GM23338 (cell line): ENCODE data around the gene UMODL1. TPM values are rescaled to one million over a fixed set of nuclear protein-coding genes. Genes with fewer than 3 reads are reported as not detected.

ENCODE experiments used
- ATAC-seq: fragments of 200-7000 bp; cut with Tn5 transposase; 3 replicates; pipeline ENCODE4 v1.9.1; 2020
- DNase-seq: peaks from one replicate; pipeline ENCODE4 v3.0.0-alpha.2; 2015; ENCODE audit warnings: low spot score
- H2AFZ ChIP-seq: fragments of 200-600 bp; sonication (generic); 2 replicates; pipeline ENCODE4 v1.8.0; 2016; ENCODE audit warnings: antibody characterized with exemption, mild to moderate bottlenecking, moderate library complexity
- H3F3A ChIP-seq: fragments of 200-600 bp; sonication (generic); replicated peaks from 2 replicates; pipeline ENCODE4 v1.8.0; 2017; ENCODE audit warnings: antibody characterized with exemption, mixed run types, low read depth
- H3K27ac ChIP-seq: fragments of 200-600 bp; sonication (generic); 2 replicates; pipeline ENCODE4 v1.6.1; 2016; ENCODE audit warnings: low read depth
- H3K27me3 ChIP-seq: fragments of 200-600 bp; sonication (generic); 2 replicates; pipeline ENCODE4 v1.8.0; 2016; ENCODE audit warnings: mild to moderate bottlenecking, mixed run types, moderate library complexity; ENCODE audit not compliant: insufficient read depth
- H3K36me3 ChIP-seq: fragments of 200-600 bp; sonication (generic); 2 replicates; pipeline ENCODE4 v1.8.0; 2016; ENCODE audit warnings: mild to moderate bottlenecking; ENCODE audit not compliant: insufficient read depth
- H3K4me1 ChIP-seq: fragments of 200-600 bp; sonication (generic); 2 replicates; pipeline ENCODE4 v1.8.0; 2016; ENCODE audit warnings: mild to moderate bottlenecking, moderate library complexity; ENCODE audit not compliant: insufficient read depth
- H3K4me2 ChIP-seq: fragments of 200-600 bp; sonication (generic); 2 replicates; pipeline ENCODE4 v1.7.1; 2017; ENCODE audit warnings: mixed run types
- H3K4me3 ChIP-seq: fragments of 200-600 bp; sonication (generic); 2 replicates; pipeline ENCODE4 v1.6.1; 2016; ENCODE audit warnings: mixed run types
- H3K79me2 ChIP-seq: fragments of 200-600 bp; sonication (generic); replicated peaks from 2 replicates; pipeline ENCODE4 v1.8.0; 2017; ENCODE audit warnings: mild to moderate bottlenecking; ENCODE audit not compliant: insufficient read depth
- H3K9me2 ChIP-seq: fragments of 200-600 bp; sonication (generic); 2 replicates; pipeline ENCODE4 v1.8.0; 2017; ENCODE audit not compliant: insufficient read depth
- H4K20me1 ChIP-seq: fragments of 200-600 bp; sonication (generic); replicated peaks from 2 replicates; pipeline ENCODE4 v1.8.0; 2017; ENCODE audit warnings: mild to moderate bottlenecking; ENCODE audit not compliant: insufficient read depth
- H3K27ac Mint-ChIP-seq: 2 replicates; pipeline ENCODE4 v1.8.0; 2020; ENCODE audit warnings: inconsistent platforms, mild to moderate bottlenecking, moderate library complexity, mixed read lengths
- H3K27me3 Mint-ChIP-seq: 3 replicates; pipeline ENCODE4 v1.8.0; 2022; ENCODE audit warnings: low read depth, mild to moderate bottlenecking, moderate library complexity, mixed read lengths, inconsistent platforms; ENCODE audit not compliant: insufficient read depth, poor library complexity
- H3K36me3 Mint-ChIP-seq: 3 replicates; pipeline ENCODE4 v1.8.0; 2021; ENCODE audit warnings: low read depth, mild to moderate bottlenecking, inconsistent platforms, moderate library complexity, mixed read lengths
- H3K4me1 Mint-ChIP-seq: 3 replicates; pipeline ENCODE4 v1.8.0; 2020; ENCODE audit warnings: mild to moderate bottlenecking, inconsistent platforms, mixed read lengths
- H3K4me3 Mint-ChIP-seq: 3 replicates; pipeline ENCODE4 v1.8.0; 2021; ENCODE audit warnings: moderate library complexity, mild to moderate bottlenecking, inconsistent platforms, mixed read lengths
- H3K9me3 Mint-ChIP-seq: 3 replicates; pipeline ENCODE4 v1.8.0; 2020; ENCODE audit warnings: moderate library complexity, mild to moderate bottlenecking, inconsistent platforms, mixed read lengths
- CREB1 ChIP-seq: fragments of 250-450 bp; sonication (Bioruptor Pico); IDR thresholded peaks from 2 replicates; pipeline ENCODE4 v1.5.0; 2020; ENCODE audit warnings: low read depth, mild to moderate bottlenecking, moderate library complexity
- CTCF ChIP-seq, 2 experiments: fragments of 200-600 bp in 1 of 2; sonication (generic) in 1 of 2; conservative IDR thresholded peaks; 2 replicates each; pipeline versions ENCODE4 v1.5.1 to v1.6.1; 2016 to 2017; ENCODE audit warnings: antibody characterized with exemption in 2 of 2, low read depth in 2 of 2, mild to moderate bottlenecking in 2 of 2, moderate library complexity in 1 of 2
- EZH2 ChIP-seq: fragments of 200-600 bp; sonication (generic); IDR thresholded peaks from one replicate; pipeline ENCODE4 v1.8.0; 2017; ENCODE audit warnings: antibody characterized with exemption, mild to moderate bottlenecking, low read depth; ENCODE audit not compliant: unreplicated experiment
- EZH2phosphoT487 ChIP-seq: fragments of 200-600 bp; sonication (generic); IDR thresholded peaks from one replicate; pipeline ENCODE4 v1.8.1; 2018; ENCODE audit warnings: antibody characterized with exemption; ENCODE audit not compliant: unreplicated experiment
- JUNB ChIP-seq: IDR thresholded peaks from one replicate; pipeline ENCODE4 v1.6.1; 2016; ENCODE audit warnings: antibody characterized with exemption; ENCODE audit not compliant: unreplicated experiment
- NANOG ChIP-seq: IDR thresholded peaks from 2 replicates; pipeline ENCODE4 v1.6.1; 2016; ENCODE audit warnings: antibody characterized with exemption, borderline replicate concordance
- POLR2AphosphoS5 ChIP-seq: IDR thresholded peaks from 2 replicates; pipeline ENCODE4 v1.6.1; 2016; ENCODE audit warnings: antibody characterized with exemption, low read depth
- STAT1 ChIP-seq: IDR thresholded peaks from one replicate; pipeline ENCODE4 v1.6.1; 2016; ENCODE audit warnings: antibody characterized with exemption; ENCODE audit not compliant: unreplicated experiment
- ZNF114 ChIP-seq: fragments of 250-450 bp; sonication (Bioruptor Pico); IDR thresholded peaks from 2 replicates; pipeline ENCODE4 v1.5.0; 2020; ENCODE audit warnings: mild to moderate bottlenecking, moderate library complexity
- ZNF331 ChIP-seq: fragments of 250-450 bp; sonication (Bioruptor Pico); IDR thresholded peaks from 2 replicates; pipeline ENCODE4 v1.5.0; 2020; ENCODE audit warnings: low read depth, mild to moderate bottlenecking, moderate library complexity
- ZNF462 ChIP-seq: fragments of 250-450 bp; sonication (Bioruptor Pico); IDR thresholded peaks from 2 replicates; pipeline ENCODE4 v1.5.0; 2020; ENCODE audit warnings: mild to moderate bottlenecking, moderate library complexity
- polyA plus RNA-seq: library from polyadenylated mRNA; unstranded; fragments of >200 nt; fragmentation: Nextera tagmentation; extraction: Ambion mirVana; gene quantifications from 2 replicates; pipeline ENCODE4 v1.2.1, GENCODE V29; 2016
- total RNA-seq: library from RNA; depleted of rRNA; stranded (reverse); fragments of >200 nt; shearing (Covaris generic); gene quantifications from 2 replicates; pipeline ENCODE4 v1.2.3, GENCODE V29; 2014
- TF ChIP-seq, protein P1 (sequence below): IDR thresholded peaks from one replicate; pipeline ENCODE4 v1.6.1; 2018; ENCODE audit warnings: antibody characterized with exemption; ENCODE audit not compliant: unreplicated experiment
- TF ChIP-seq, protein P2 (sequence below): IDR thresholded peaks from 2 replicates; pipeline ENCODE4 v1.6.1; 2016; ENCODE audit warnings: antibody characterized with exemption

The UMODL1 gene
- total and polyA plus RNA-seq, 2 experiments from 2014 or later = not detected

DNA sequence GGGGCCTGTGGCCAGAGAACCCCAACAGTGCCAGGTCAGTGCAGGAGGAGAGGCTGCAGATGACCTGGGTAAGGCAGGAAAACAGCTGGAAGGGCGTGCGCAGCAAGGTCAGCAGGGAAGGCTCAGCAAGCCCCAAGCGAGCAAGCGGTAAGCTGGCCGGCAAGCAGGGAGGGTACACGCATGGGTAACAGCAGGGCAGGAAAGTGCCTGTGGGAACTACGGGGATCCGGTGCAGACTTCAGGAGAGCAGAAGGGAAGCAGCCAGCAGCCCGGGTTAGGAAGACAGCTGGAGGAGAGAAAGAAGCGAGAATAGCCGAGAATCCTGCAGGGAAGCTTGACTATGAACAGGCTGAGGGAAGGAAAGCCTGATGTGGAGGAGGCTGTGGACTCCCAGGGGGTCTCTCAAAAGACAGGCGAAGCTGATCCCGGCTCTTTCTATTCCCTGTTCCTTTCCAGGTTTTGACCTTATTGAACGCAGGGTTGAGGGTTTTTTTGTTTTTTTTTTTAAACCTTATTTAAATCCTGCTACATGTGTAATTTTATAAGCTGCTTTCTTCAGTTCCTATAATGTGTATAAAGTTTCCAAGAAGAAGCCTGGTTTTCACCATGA lies 20.9 kb downstream of the UMODL1 start:
- peak; percentile 41 for DNase-seq
- H3K4me3 Mint-ChIP-seq = peak overlapping the region; percentile 57

More for the DNA sequence above, 20.9 kb downstream of the UMODL1 start:
- Histone ChIP-seq H3K27ac (no peak overlapping the region), H2AFZ (peak overlapping the region; percentile 59; the same call in 1 of the 2 replicates), H3K79me2 (no peaks in the 10 kb centered on the region), H3K9me2 (no peaks in the 10 kb centered on the region), H4K20me1 (no peaks in the 10 kb centered on the region), H3F3A (no peaks in the 10 kb centered on the region), H3K4me3 (no peak overlapping the region), H3K27me3 (no peaks in the 10 kb centered on the region), H3K36me3 (no peaks in the 10 kb centered on the region), H3K4me1 (peaks cover 7% of the 10 kb centered on the region; the same call in 1 of the 2 replicates), H3K4me2 (peak overlapping the region; percentile 11; the same call in 1 of the 2 replicates)
- TF ChIP-seq EZH2 (no peak), JUNB (no peak), ZNF114 (no peak), STAT1 (no peak), ZNF331 (no peak), POLR2AphosphoS5 (no peak), ZNF462 (CRISPR knock-in tag) (no peak), NANOG (no peak), EZH2phosphoT487 (no peak), CTCF (conservative IDR thresholded peaks at IDR 0.05; ENCODE audit: low read depth in 2 of 2) (no peak), CREB1 (CRISPR knock-in tag) (no peak)
- TF ChIP-seq, protein P1, sequence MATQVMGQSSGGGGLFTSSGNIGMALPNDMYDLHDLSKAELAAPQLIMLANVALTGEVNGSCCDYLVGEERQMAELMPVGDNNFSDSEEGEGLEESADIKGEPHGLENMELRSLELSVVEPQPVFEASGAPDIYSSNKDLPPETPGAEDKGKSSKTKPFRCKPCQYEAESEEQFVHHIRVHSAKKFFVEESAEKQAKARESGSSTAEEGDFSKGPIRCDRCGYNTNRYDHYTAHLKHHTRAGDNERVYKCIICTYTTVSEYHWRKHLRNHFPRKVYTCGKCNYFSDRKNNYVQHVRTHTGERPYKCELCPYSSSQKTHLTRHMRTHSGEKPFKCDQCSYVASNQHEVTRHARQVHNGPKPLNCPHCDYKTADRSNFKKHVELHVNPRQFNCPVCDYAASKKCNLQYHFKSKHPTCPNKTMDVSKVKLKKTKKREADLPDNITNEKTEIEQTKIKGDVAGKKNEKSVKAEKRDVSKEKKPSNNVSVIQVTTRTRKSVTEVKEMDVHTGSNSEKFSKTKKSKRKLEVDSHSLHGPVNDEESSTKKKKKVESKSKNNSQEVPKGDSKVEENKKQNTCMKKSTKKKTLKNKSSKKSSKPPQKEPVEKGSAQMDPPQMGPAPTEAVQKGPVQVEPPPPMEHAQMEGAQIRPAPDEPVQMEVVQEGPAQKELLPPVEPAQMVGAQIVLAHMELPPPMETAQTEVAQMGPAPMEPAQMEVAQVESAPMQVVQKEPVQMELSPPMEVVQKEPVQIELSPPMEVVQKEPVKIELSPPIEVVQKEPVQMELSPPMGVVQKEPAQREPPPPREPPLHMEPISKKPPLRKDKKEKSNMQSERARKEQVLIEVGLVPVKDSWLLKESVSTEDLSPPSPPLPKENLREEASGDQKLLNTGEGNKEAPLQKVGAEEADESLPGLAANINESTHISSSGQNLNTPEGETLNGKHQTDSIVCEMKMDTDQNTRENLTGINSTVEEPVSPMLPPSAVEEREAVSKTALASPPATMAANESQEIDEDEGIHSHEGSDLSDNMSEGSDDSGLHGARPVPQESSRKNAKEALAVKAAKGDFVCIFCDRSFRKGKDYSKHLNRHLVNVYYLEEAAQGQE = no peak
- TF ChIP-seq, protein P2, sequence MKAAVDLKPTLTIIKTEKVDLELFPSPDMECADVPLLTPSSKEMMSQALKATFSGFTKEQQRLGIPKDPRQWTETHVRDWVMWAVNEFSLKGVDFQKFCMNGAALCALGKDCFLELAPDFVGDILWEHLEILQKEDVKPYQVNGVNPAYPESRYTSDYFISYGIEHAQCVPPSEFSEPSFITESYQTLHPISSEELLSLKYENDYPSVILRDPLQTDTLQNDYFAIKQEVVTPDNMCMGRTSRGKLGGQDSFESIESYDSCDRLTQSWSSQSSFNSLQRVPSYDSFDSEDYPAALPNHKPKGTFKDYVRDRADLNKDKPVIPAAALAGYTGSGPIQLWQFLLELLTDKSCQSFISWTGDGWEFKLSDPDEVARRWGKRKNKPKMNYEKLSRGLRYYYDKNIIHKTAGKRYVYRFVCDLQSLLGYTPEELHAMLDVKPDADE = no peak
- ATAC-seq = peak; percentile 92
- H3K27me3 Mint-ChIP-seq = peaks cover 14% of the 10 kb centered on the region
- peaks cover 15% of the 10 kb centered on the region for H3K4me1 Mint-ChIP-seq
- H3K27ac Mint-ChIP-seq = no peak overlapping the region
- peaks cover 11% of the 10 kb centered on the region; the same call in 2 of the 3 replicates for H3K36me3 Mint-ChIP-seq
- peaks cover 16% of the 10 kb centered on the region for H3K9me3 Mint-ChIP-seq
